ENCODE results near the gene POLDIP2. TPM values are rescaled to one million over a fixed set of nuclear protein-coding genes. Genes with fewer than 3 reads are reported as not detected.

The POLDIP2 gene
- total RNA-seq, 2 donors from 2014 or later: 98.9 to 108 TPM

DNA sequence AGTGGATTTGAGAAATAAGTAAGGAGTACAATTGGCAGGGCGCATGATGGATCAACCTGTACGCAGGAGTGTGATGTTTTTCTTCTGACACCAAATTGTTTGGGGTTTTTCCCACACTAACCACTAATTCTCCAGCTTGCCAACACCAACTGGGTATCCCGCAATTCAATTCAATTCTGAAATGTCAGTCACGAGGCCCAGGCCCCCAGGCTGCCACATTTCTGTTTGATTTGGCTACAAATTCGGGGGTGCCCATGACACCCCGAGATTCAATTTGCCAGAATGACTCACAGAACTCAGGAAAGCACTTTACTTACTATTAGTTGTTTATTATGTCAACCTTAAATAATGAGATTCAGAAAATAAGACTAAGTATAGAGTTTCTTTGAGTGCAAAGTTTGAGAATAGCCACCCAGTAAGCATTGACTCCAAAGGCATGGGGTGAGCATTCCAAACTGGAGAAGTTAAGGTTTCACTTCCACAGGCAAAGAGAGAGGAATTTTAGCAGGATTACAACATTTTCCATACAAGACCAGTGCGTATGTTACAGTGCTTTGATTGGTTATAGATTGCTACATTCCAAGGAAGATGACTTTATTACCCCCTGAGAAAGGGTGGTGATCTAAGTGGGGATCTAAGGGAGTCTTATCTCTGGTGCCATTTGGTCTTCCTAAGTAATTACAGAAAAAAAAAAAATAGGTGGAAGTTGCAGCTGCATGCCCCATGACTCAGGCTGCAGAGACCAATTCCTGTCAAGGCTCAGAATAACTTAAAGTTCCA, 37.2 kb upstream of the POLDIP2 start:
- Histone ChIP-seq H3K4me1 (peaks cover 0 to 12% of the 10 kb centered on the region in 2 donors), H3K36me3 (peaks cover 14% of the 10 kb centered on the region), H3K9me3 (no peaks in the 10 kb centered on the region), H3K27me3 (no peaks in the 10 kb centered on the region), H3K4me3 (no peak overlapping the region), H3K27ac (no peak overlapping the region)
- no peak for DNase-seq (ENCODE audit: low spot score)
- TF ChIP-seq, protein P1, sequence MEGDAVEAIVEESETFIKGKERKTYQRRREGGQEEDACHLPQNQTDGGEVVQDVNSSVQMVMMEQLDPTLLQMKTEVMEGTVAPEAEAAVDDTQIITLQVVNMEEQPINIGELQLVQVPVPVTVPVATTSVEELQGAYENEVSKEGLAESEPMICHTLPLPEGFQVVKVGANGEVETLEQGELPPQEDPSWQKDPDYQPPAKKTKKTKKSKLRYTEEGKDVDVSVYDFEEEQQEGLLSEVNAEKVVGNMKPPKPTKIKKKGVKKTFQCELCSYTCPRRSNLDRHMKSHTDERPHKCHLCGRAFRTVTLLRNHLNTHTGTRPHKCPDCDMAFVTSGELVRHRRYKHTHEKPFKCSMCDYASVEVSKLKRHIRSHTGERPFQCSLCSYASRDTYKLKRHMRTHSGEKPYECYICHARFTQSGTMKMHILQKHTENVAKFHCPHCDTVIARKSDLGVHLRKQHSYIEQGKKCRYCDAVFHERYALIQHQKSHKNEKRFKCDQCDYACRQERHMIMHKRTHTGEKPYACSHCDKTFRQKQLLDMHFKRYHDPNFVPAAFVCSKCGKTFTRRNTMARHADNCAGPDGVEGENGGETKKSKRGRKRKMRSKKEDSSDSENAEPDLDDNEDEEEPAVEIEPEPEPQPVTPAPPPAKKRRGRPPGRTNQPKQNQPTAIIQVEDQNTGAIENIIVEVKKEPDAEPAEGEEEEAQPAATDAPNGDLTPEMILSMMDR (IDR thresholded peaks at IDR 0.05): no peak

DNA sequence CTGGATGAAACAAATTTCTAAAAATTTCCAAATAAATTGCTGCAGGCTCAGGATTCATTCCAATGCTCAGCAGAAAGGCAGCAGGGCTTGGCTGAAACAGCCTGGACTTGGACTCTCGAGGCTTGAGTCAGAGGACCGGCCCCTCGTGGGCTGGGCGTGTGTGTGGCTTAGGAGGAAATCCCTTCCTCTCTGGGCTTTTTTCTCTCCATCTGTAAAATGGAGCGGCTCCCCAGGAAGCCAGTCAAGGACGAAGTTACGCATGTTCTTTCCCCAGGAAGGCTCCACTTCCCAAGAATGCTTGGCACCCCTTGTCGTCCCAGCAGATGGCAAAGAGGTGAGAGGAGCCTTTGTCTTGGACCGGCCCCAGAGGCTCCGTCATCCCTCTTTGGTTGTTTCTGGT, 35.2 kb upstream of the POLDIP2 start:
- TF ChIP-seq, protein P1 (IDR thresholded peaks at IDR 0.05): no peak
- no peak overlapping the region for H3K4me3 ChIP-seq
- no peak overlapping the region for H3K27ac ChIP-seq
- peaks cover 29% of the 10 kb centered on the region for H3K36me3 ChIP-seq
- no peaks in the 10 kb centered on the region for H3K27me3 ChIP-seq
- DNase-seq (ENCODE audit: low spot score): no peak
- no peaks in the 10 kb centered on the region for H3K4me1 ChIP-seq
- no peaks in the 10 kb centered on the region for H3K9me3 ChIP-seq

- DNase-seq (ENCODE audit: low spot score): no peak
- Histone ChIP-seq H3K36me3 (peaks cover 29% of the 10 kb centered on the region), H3K4me1 (no peaks in the 10 kb centered on the region), H3K9me3 (no peaks in the 10 kb centered on the region), H3K27me3 (no peaks in the 10 kb centered on the region), H3K27ac (no peak overlapping the region), H3K4me3 (no peak overlapping the region)
- TF ChIP-seq, protein P1 (IDR thresholded peaks at IDR 0.05): no peak
These were observed 34.1 kb upstream of the POLDIP2 start for GRCh38 chr17:28391401-28391800.

DNA sequence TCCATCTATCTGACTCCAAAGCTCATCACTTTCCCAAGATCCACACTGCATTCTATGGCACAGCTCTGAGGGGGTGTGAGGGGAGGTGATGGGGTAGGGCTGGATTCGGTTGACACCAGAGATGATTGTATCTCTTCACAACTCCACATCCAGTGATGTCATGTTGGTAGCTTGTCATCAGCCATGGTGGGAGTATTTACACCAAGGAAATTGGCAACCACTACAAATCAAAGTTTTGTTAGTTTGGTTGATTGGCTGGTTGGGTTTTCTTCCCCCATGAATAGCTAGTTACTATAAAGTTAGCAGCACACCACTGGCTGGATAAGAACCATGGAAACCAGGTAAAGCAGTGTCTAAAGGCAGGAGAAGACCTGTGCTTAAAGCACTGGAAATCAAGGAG, 33.7 kb upstream of the POLDIP2 start:
- Histone ChIP-seq H3K4me3 (no peak overlapping the region), H3K27ac (no peak overlapping the region), H3K27me3 (no peaks in the 10 kb centered on the region), H3K36me3 (peaks cover 29% of the 10 kb centered on the region), H3K9me3 (no peaks in the 10 kb centered on the region), H3K4me1 (no peaks in the 10 kb centered on the region)
- DNase-seq (ENCODE audit: low spot score): no peak
- TF ChIP-seq, protein P1 (IDR thresholded peaks at IDR 0.05): no peak

GRCh38 chr17:28390563-28390962, 33.2 kb upstream of the POLDIP2 start:
- no peaks in the 10 kb centered on the region for H3K9me3 ChIP-seq
- no peak for DNase-seq (ENCODE audit: low spot score)
- H3K36me3 ChIP-seq: peaks cover 29% of the 10 kb centered on the region

More at GRCh38 chr17:28390563-28390962, 33.2 kb upstream of the POLDIP2 start:
- H3K4me3 ChIP-seq: no peak overlapping the region
- no peaks in the 10 kb centered on the region for H3K4me1 ChIP-seq
- TF ChIP-seq, protein P1 (IDR thresholded peaks at IDR 0.05): no peak
- no peaks in the 10 kb centered on the region for H3K27me3 ChIP-seq
- H3K27ac ChIP-seq: no peak overlapping the region

All from right atrium auricular region (tissue), 2 donors.